IPS-NIHi7 (cell line): ENCODE measurements around the gene MAGI2.
A peak's percentile ranks its signal among the peaks of the same experiment; 100 is the strongest.

ENCODE experiments used
- DNase-seq: peaks from one replicate; pipeline ENCODE4 v3.0.0; 2012; ENCODE audit warnings: mixed read lengths; ENCODE audit errors: extremely low spot score

The MAGI2 gene

GRCh38 chr7:79453558-79454360 is at the start of gene MAGI2:
Gene MAGI2, minus strand, starts transcription at chr7:79453667. Its CDS starts 347 bp downstream, at chr7:79453320.
- peak; percentile 44 for DNase-seq

GRCh38 chr7:79502151-79502550 is 48.7 kb upstream of the MAGI2 start:
- no peak for DNase-seq

GRCh38 chr7:79500759-79501158 is 47.3 kb upstream of the MAGI2 start:
- no peak for DNase-seq

- no peak for DNase-seq
These were observed 44.3 kb upstream of the MAGI2 start for GRCh38 chr7:79497728-79498127.

DNA sequence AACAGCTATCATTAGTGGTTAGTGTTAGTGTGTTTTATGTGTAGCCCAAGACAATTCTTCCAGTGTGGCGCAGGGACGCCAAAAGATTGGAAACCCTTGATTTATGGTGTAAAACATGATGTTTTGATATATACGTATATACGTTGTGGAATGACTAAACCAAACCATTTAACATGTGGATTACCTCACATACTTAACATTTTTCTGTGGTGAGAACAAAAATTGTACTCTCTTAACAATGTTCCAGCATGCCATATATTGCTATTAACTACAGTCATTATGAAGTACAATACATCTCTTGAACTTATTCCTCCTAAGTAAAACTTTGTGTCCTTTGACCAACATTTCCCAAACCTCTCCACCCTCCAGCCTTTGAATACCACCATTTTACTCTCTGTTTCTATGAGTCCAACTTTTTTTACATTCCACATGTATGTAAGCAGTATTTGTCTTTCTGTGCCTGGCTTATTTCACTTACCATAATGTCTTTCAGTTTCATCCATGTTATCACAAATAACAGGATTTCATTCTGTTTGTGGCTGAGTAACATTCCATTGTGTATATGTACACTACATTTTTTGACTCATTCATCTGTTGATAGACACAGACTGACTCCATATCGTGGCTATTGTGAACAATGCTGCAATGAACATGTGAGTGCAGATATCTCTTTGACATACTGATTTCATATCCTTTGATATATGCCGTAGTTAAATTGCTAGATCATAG is 42.2 kb upstream of the MAGI2 start:
- DNase-seq: no peak

GRCh38 chr7:79494046-79494445 is 40.6 kb upstream of the MAGI2 start:
- no peak for DNase-seq

DNA sequence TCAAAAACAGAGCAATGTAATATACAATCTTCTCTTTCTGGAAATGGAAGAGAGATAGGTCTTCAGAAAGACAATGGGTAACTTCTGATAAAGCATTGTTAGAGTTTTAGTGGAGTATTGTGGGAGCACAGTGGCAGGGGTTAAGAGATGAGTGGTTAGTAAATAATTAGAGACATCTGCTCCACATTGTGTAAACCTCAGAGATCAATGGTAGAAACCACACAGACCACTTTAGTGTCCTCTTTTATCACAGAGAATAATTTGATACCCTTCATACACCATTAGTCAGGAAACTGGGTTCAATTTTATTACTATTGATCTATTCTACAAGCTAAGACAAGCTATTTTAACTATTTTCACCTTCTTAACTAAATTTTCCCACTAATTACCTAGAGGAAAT is 35.9 kb upstream of the MAGI2 start:
- no peak for DNase-seq

DNA sequence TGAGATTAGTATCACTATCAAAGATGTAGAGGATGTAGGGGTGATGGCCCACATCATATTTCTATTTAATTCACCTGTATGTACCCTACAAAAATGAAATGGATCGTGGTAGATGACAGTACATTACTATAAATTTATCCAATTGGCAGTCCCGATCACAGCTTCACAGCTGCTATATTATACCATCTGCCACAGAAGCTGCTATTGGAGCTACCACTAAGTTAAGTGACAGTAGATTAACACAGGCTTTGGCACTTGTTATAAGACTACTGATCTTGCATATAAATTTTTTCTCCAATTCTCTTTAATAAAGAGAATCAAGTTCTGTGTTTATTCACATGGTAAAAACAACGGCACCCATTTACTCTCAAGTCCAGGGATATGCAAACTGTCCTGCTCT is 24.9 kb upstream of the MAGI2 start:
- no peak for DNase-seq

DNA sequence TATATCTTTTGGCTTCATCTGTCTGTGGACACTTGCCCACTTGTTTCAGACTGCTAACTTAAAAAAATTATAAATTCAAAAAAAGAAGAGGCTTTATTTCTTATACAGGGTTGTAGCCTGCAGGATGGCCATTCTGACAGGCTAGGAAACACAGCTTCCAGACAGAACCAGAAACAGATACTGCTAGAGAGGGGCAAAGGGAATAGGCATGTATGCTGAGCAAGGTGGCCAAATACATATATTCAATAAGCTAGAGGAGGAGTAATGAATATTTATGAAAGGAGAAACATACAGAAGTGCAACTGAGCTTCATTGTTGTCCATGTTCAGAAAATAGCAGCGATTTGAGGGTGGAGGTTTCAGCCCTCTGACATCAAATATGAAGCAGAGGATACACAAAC is 22.0 kb upstream of the MAGI2 start:
- DNase-seq: no peak

DNA sequence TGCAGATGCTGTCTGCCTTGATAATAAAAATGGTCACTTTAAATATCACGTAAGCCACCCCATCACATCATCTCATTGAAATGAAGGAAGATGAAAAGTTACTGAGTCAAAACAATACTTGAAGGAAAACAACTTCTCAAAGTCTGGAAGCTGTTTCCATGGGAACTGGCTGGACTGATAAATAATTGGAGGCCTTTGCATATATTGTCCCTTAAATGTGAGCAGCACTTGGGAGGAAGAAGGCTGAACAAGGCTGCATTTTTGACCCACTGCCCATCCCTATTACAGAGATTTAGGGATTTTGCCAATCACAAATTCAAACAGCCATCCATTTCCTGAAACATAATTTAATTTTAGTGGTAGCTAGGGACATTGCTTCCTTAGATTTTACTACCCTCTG is 18.2 kb upstream of the MAGI2 start:
- DNase-seq: no peak

DNA sequence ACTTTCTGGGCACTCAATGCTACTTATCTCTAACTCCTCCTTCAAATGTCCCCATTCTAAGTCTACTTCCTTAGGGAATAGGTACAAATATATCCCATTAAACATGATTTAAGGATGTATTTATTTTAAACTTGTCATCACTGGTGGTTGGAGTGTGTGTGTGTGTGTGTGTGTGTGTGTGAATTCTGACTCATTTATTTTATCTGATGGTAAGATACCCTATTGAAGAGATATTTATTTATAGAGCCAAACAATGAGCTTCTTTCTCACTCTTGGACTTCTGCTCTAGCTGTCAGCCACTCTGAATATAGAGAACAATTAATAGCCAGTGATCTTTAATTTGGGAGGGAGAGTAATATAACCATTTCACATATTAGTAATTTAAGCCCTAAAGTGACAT is 17.8 kb upstream of the MAGI2 start:
- no peak for DNase-seq

DNA sequence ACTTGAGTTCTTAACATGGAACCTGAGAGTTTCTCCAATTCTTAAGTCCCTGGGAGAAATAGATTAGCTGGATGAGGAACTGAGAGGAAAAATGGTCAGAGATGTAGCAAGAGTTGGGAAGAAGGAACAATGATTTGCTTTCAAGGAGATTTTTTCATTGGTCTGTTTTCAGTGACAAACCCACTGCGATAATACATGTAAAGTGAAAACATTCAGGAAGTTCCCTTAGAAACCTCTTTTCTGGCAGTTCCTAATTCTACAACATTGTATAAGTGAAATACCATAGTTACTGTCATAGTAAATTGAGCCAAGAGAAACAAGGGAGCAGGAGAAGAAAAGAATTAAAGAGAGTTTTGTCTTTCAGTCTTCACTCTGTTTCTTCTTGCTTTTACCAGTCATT is 12.1 kb upstream of the MAGI2 start:
- no peak for DNase-seq

DNA sequence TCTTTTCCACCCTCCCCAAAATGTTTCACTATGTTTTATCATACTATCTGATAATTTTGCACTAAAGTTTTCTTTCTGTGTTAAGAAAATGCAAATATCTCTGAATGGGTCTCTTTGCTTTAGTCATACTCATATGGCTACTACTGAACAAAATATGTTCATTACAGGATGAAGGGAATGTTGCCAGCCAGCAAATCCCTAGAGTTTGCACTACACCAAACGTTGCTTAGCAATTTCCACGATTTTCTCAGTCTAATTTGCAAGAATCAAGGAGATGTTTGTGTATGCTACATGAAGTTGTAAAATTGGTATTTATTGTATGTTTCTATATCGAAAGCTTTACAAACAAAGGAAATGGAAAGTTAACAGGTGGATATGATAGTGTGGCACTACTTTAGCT is 10.6 kb upstream of the MAGI2 start:
- DNase-seq: no peak

- DNase-seq: no peak
These were observed 8.9 kb upstream of the MAGI2 start for GRCh38 chr7:79462390-79462789.

GRCh38 chr7:79461660-79462059 is 8.2 kb upstream of the MAGI2 start:
- DNase-seq: no peak

- DNase-seq: no peak
These were observed 5.9 kb upstream of the MAGI2 start for GRCh38 chr7:79459381-79459780.

DNA sequence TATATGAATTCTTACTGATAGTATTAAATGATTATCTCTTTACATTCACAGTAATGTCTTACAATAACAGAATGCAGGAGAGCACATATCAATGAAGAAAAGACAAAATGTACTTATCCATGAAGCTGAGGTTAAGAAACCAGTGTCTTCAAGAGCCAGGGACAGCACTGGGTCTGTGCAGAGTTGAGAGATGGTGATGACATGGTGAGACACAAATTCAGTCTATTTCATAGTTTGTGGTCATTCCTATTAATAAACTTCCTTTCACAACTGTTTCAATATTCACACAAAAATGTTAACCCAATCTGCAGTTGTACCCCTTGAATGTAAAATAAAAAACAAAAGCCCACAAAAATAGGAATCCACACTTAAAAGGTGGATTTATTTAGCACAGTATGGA is 5.3 kb upstream of the MAGI2 start:
- DNase-seq: no peak

- no peak for DNase-seq
These were observed 1.8 kb upstream of the MAGI2 start for GRCh38 chr7:79455173-79455790.

GRCh38 chr7:79454361-79454960 is 994 bp upstream of the MAGI2 start:
- DNase-seq: peak; percentile 35

DNA sequence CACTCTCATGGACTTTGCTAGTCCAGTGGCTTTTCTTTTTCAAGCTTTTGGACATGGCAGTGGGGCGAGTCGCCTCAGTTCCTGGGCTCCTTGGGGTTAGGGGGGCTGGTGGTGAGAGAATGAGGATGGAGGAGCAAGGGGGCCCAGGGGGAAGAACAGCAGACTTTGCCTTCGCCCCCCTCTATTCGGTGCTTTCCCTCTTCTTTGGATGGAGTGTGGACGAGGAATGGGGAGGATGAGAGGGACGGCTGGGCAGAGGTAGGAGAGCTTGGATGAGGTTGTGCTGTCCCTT is 255 bp downstream of the MAGI2 start:
- DNase-seq: no peak

GRCh38 chr7:79452495-79453265 is 787 bp downstream of the MAGI2 start:
- peak; percentile 25 for DNase-seq

- peak; percentile 68 for DNase-seq
These were observed 1.4 kb downstream of the MAGI2 start for GRCh38 chr7:79452032-79452494.
